HCT116 (cell line): ENCODE data around the gene STK40. TPM values are rescaled to one million over a fixed set of nuclear protein-coding genes. Genes with fewer than 3 reads are reported as not detected.

Source experiments
- ATAC-seq: fragments of 200-7000 bp; cut with Tn5 transposase; 2 replicates; pipeline ENCODE4 v1.9.1; 2020; ENCODE audit warnings: mild to moderate bottlenecking, moderate library complexity
- BruUV-seq: library from RNA; stranded (reverse); fragments of 400-500 nt; replicated peaks from 2 replicates; lab custom pipeline; 2021; lab: Mats Ljungman, UMichigan
- CTCF ChIA-PET: fragments of 300-600 bp; sonication (Branson Sonifier 250); formaldehyde crosslinking; loops from one replicate; lab custom pipeline; 2021; ENCODE audit warnings: antibody characterized with exemption; lab: Charles Lee
- POLR2A ChIA-PET: fragments of 300-600, 350-600 bp; sonication (Branson Sonifier 250); formaldehyde crosslinking; loops from one replicate; lab custom pipeline; 2021; ENCODE audit warnings: antibody characterized with exemption; lab: Charles Lee
- RAD21 ChIA-PET, 2 experiments: fragments of 300-600 bp; sonication (Branson Sonifier 250); formaldehyde crosslinking; loops; one replicate each; lab custom pipeline; 2023; ENCODE audit warnings: low total read pairs in 2 of 2; ENCODE audit not compliant: uncharacterized antibody in 2 of 2, unreplicated experiment in 2 of 2, low non-redundant PET in 1 of 2; lab: Charles Lee
- DNase-seq: peaks from one replicate; pipeline ENCODE4 v3.0.0-alpha.2; 2010; ENCODE audit warnings: low read depth, low spot score
- H2AFZ ChIP-seq: fragments of 200-600 bp; shearing (Covaris generic), sonication (generic); 2 replicates; pipeline ENCODE4 v1.6.1; 2017; ENCODE audit warnings: low read depth, mixed run types, mixed read lengths, antibody characterized with exemption, low read length; ENCODE audit not compliant: poor library complexity, severe bottlenecking
- H3K27ac ChIP-seq: 2 replicates; pipeline ENCODE4 v1.5.1; 2012; ENCODE audit warnings: low read depth, low read length
- H3K27me3 ChIP-seq: fragments of 200-600 bp; sonication (generic); 2 replicates; pipeline ENCODE4 v1.6.1; 2016; ENCODE audit warnings: mixed run types, low read length, mixed read lengths; ENCODE audit not compliant: insufficient read depth
- H3K36me3 ChIP-seq, 2 experiments: fragments of 200-500 bp in 1 of 2; fragments of 200-600 bp in 1 of 2; sonication (Bioruptor generic) in 1 of 2; sonication (generic) in 1 of 2; 2 replicates each; pipeline versions ENCODE4 v1.5.1 to v1.6.1; 2014 to 2016; ENCODE audit warnings: low read length in 2 of 2, inconsistent platforms in 1 of 2, mixed read lengths in 1 of 2, mixed run types in 1 of 2; ENCODE audit not compliant: insufficient read depth in 2 of 2, control insufficient read depth in 1 of 2
- H3K4me1 ChIP-seq, 2 experiments: fragments of 200-600 bp in 1 of 2; sonication (generic) in 1 of 2; 2 replicates each; pipeline versions ENCODE4 v1.5.1 to v1.6.1; 2012 to 2017; ENCODE audit warnings: low read length in 2 of 2, inconsistent platforms in 1 of 2, mild to moderate bottlenecking in 1 of 2, mixed read lengths in 1 of 2, mixed run types in 1 of 2, moderate library complexity in 1 of 2; ENCODE audit not compliant: insufficient read depth in 2 of 2, control insufficient read depth in 1 of 2
- H3K4me2 ChIP-seq: fragments of 200-600 bp; sonication (generic); 2 replicates; pipeline ENCODE4 v1.6.1; 2017; ENCODE audit warnings: mixed run types, low read length, mixed read lengths
- H3K4me3 ChIP-seq, 2 experiments: fragments of 200-600 bp in 1 of 2; sonication (generic) in 1 of 2; replicated peaks in 1 of 2; 2 replicates each; pipeline ENCODE4 v1.5.1; 2011 to 2016; ENCODE audit warnings: low read length in 2 of 2, control low read depth in 1 of 2, low read depth in 1 of 2, mild to moderate bottlenecking in 1 of 2, mixed read lengths in 1 of 2, mixed run types in 1 of 2
- H3K79me2 ChIP-seq: fragments of 200-600 bp; sonication (generic); 2 replicates; pipeline ENCODE4 v1.6.1; 2017; ENCODE audit warnings: mild to moderate bottlenecking, mixed run types, low read length, moderate library complexity, mixed read lengths; ENCODE audit not compliant: insufficient read depth
- H3K9ac ChIP-seq: fragments of 200-600 bp; sonication (generic); 2 replicates; pipeline ENCODE4 v1.6.1; 2016; ENCODE audit warnings: low read length, mixed read lengths
- H3K9me2 ChIP-seq: fragments of 200-600 bp; sonication (generic), shearing (Covaris generic); 2 replicates; pipeline ENCODE4 v1.6.1; 2017; ENCODE audit warnings: mixed run types, mild to moderate bottlenecking, moderate library complexity; ENCODE audit not compliant: insufficient read depth
- H3K9me3 ChIP-seq, 2 experiments: fragments of 200-500 bp in 1 of 2; fragments of 200-600 bp in 1 of 2; sonication (Bioruptor generic) in 1 of 2; sonication (generic) in 1 of 2; 2 replicates each; pipeline ENCODE4 v1.6.1; 2014 to 2017; ENCODE audit warnings: low read length in 2 of 2, mixed read lengths in 2 of 2, inconsistent platforms in 1 of 2, low read depth in 1 of 2, mild to moderate bottlenecking in 1 of 2, mixed run types in 1 of 2, moderate library complexity in 1 of 2; ENCODE audit not compliant: control insufficient read depth in 1 of 2, insufficient read depth in 1 of 2
- H4K20me1 ChIP-seq: fragments of 200-600 bp; sonication (generic), shearing (Covaris generic); 2 replicates; pipeline ENCODE4 v1.6.1; 2017; ENCODE audit warnings: mixed run types, mild to moderate bottlenecking, moderate library complexity; ENCODE audit not compliant: insufficient read depth
- ATF3 ChIP-seq: IDR thresholded peaks from 2 replicates; pipeline ENCODE4 v1.6.1; 2012
- FOSL1 ChIP-seq: IDR thresholded peaks from 2 replicates; pipeline ENCODE4 v1.6.1; 2012; ENCODE audit warnings: low read depth
- JUND ChIP-seq: IDR thresholded peaks from 2 replicates; pipeline ENCODE4 v1.6.1; 2012
- MAX ChIP-seq: IDR thresholded peaks from 2 replicates; pipeline ENCODE4 v1.6.1; 2012
- RAD21 ChIP-seq: IDR thresholded peaks from 2 replicates; pipeline ENCODE4 v1.6.1; 2012; ENCODE audit warnings: low read depth, mild to moderate bottlenecking
- ZNF274 ChIP-seq: fragments of 200-500 bp; sonication (Bioruptor generic); IDR thresholded peaks from 2 replicates; pipeline ENCODE4 v1.6.1; 2014; ENCODE audit warnings: mild to moderate bottlenecking, low read depth, low read length, inconsistent platforms
- intact Hi-C: fragments of 100-400 bp; cut with micrococcal nuclease; formaldehyde crosslinking; loops from 2 replicates; pipeline ENCODE4 v1.10.0; 2022
- total RNA-seq: library from RNA; stranded (reverse); gene quantifications from one replicate; pipeline ENCODE4 v1.2.1, GENCODE V29; 2021; ENCODE audit not compliant: unreplicated experiment

Gene STK40
- total RNA-seq, 1 experiment from 2014 or later, result 33.9 TPM

- peak overlapping the region; percentile 85 to 91 for H3K4me3 ChIP-seq
- H2AFZ ChIP-seq, result no peak overlapping the region
- ChIA-PET CTCF (interaction anchor here (1.8 kb wide), 1 partner anchor 10 kb away, joined by 7 read pairs; no protein-coding TSS in a partner anchor), RAD21 (no interaction called here), POLR2A (interaction anchor here (1.2 to 7.4 kb wide), 2 partner anchors 10 to 248 kb away, joined by 4 to 219 read pairs; partner anchors contain the start of genes STK40 and TRAPPC3)
- no peaks in the 10 kb centered on the region for H3K27me3 ChIP-seq
- H4K20me1 ChIP-seq, result no peaks in the 10 kb centered on the region
- DNase-seq (no peak), ATAC-seq (peak; percentile 19)
- peaks cover 27 to 45% of the 10 kb centered on the region in 2 experiments for H3K4me1 ChIP-seq
- no peaks in the 10 kb centered on the region for H3K9me2 ChIP-seq
- H3K27ac ChIP-seq, result peak overlapping the region; percentile 74
- intact Hi-C loops, result no loop called here
- H3K9me3 ChIP-seq, result no peaks in the 10 kb centered on the region
- peaks cover 12 to 19% of the 10 kb centered on the region in 2 experiments; a peak in 3 of 4 replicates for H3K36me3 ChIP-seq
- H3K79me2 ChIP-seq, result peaks cover 34% of the 10 kb centered on the region
- peak overlapping the region; percentile 90 for H3K9ac ChIP-seq
- BruUV-seq, result no TSS peak
- TF ChIP-seq ZNF274 (no peak), MAX (0 out of 2 replicates have a peak, but pooled peaks have one; percentile 12)
- peak overlapping the region; percentile 94 for H3K4me2 ChIP-seq
Measured at GRCh38 chr1:36397083-36397377, 11.3 kb upstream of the STK40 start.

- Histone ChIP-seq H4K20me1 (no peaks in the 10 kb centered on the region), H3K79me2 (peaks cover 34% of the 10 kb centered on the region), H3K9me3 (no peaks in the 10 kb centered on the region), H3K4me3 (peak overlapping the region; percentile 85 to 91), H3K9ac (peak overlapping the region; percentile 90), H3K9me2 (no peaks in the 10 kb centered on the region), H3K4me2 (peak overlapping the region; percentile 94), H3K27ac (no peak overlapping the region; the same call in 1 of the 2 replicates), H2AFZ (no peak overlapping the region), H3K4me1 (peaks cover 23 to 39% of the 10 kb centered on the region in 2 experiments), H3K36me3 (peaks cover 12 to 20% of the 10 kb centered on the region in 2 experiments; a peak in 3 of 4 replicates), H3K27me3 (no peaks in the 10 kb centered on the region)
- CTCF ChIA-PET, result no interaction called here
- BruUV-seq, result no TSS peak
- DNase-seq (no peak), ATAC-seq (no peak)
- no peak for TF ChIP-seq JUND
- TF ChIP-seq FOSL1, result no peak
- TF ChIP-seq ATF3, result no peak
- no peak for TF ChIP-seq RAD21
- RAD21 ChIA-PET, result no interaction called here
- POLR2A ChIA-PET, result interaction anchor here (2.1 to 7.4 kb wide), 2 partner anchors 9 to 10 kb away, joined by 12 to 219 read pairs; partner anchors contain the start of gene STK40
- intact Hi-C loops, result no loop called here
Measured at GRCh38 chr1:36396359-36396758, 10.6 kb upstream of the STK40 start.
